ENCODE results near the gene TPTE.
"Not testable (repeated sequence)": the region's sequence is repeated elsewhere in the genome, so short reads cannot be mapped to it uniquely, and the experiment has no call there.

Gene TPTE

GRCh38 chr21:10614285-10614684, 92.9 kb downstream of the TPTE start:
- H3K4me3 ChIP-seq (ENCODE audit: low read depth, low read length); DNase-seq (ENCODE audit: low read depth): not testable (repeated sequence)

- DNase-seq (ENCODE audit: low read depth); H3K4me3 ChIP-seq (ENCODE audit: low read depth, low read length): not testable (repeated sequence)
Observed at GRCh38 chr21:10616061-10616460, 94.7 kb downstream of the TPTE start.

DNA sequence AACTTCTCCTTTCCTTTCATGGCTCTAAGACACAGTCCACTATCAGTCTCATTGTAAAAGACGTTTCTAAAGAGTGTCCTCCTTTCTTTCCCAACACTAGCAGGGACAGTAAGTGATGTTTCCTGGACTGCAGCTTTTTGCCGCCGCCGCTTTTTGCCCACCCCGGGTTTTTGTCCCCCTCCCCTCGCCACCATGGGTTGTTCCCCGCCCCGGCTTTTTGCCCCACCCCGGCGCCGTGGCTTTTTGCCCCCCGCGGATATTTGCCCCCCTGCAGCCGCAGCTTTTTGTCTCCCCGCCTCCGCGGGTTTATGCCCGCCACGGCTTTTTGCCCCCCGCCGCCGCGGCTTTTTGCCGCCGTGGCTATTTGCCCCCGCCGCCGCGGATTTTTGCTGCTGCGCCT, 95.2 kb downstream of the TPTE start:
- DNase-seq (ENCODE audit: low read depth): no peak
- no peak overlapping the region for H3K4me3 ChIP-seq (ENCODE audit: low read depth, low read length)

DNA sequence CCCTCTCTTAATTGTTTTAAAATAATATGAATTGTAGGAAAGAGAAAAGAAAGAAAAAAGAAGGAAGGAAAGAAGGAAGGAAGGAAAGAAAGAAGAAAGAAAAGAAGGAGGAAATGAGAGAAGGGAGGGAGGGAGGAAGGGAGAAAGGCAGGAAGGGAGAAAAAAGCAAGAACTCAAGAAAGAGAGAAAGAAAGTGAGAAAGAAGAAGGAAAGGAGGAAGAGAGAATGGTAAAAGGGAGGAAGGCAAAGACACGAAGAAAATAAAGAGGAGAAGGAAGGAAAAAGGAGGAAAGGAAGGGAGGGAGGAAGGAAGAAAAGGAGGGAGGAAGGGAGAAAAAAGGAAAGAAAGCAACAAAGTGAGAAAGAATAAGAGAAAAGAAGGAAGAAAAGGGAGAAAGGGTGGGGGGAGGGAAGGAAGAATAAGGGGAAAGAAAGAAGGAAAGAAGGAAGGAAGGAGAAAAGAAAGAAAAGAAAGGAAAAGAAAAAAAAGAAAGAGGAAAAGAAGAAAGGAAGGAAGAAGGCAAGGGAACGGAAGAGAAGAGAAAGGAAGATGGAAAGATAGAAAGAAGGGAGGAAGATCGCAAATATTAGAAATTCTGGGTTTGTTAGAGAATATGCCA, 95.9 kb downstream of the TPTE start:
- H3K4me3 ChIP-seq (ENCODE audit: low read depth, low read length); DNase-seq (ENCODE audit: low read depth): not testable (repeated sequence)

DNA sequence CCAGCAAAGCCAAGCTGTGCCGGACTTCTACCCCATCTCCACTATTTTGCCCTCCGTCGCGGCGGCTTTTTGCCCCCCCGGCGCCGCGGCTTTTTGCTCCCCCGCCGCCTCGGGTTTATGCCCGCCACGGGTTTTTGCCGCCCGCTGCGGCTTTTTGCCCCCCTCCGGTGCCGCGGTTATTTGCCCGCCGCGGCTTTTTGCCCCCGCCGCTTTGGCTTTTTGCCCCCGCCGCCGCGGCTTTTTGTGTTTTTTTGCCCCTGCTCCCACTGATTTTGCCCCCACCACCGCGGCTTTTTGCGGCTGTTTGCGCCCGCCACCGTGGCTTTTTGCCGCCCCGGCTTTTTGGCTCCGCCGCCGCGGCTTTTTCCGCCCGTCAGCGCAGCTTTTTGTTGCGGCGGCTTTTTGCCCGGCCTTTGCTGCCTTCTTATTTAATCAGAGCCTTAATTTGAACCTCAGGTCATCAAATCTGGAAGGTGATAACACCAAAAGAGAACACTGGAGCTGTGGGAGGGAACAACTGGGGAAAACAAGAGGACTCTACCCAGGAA, 106.0 kb downstream of the TPTE start:
- H3K4me3 ChIP-seq (ENCODE audit: low read depth, low read length): no peak overlapping the region
- no peak for DNase-seq (ENCODE audit: low read depth)

- not testable (repeated sequence) for DNase-seq (ENCODE audit: low read depth); H3K4me3 ChIP-seq (ENCODE audit: low read depth, low read length)
Observed at GRCh38 chr21:10629239-10629638, 107.9 kb downstream of the TPTE start.

- not testable (repeated sequence) for H3K4me3 ChIP-seq (ENCODE audit: low read depth, low read length); DNase-seq (ENCODE audit: low read depth)
Observed at GRCh38 chr21:10630829-10631228, 109.4 kb downstream of the TPTE start.

DNA sequence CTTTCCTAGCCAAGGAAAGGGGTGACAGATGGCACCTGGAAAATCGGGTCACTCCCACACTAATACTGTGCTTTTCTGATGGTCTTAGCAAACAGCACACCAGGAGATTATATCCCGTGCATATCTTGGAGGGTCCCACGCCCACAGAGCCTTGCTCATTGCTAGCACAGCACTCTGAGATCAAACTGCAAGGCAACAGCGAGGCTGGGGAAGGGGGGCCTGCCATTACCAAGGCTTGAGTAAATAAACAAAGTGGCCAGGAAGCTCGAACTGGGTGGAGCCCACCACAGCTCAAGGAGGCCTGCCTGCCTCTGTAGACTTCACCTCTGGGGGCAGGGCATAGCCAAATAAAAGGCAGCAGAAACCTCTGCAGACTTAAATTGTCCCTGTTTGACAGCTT, 109.9 kb downstream of the TPTE start:
- not testable (repeated sequence) for H3K4me3 ChIP-seq (ENCODE audit: low read depth, low read length); DNase-seq (ENCODE audit: low read depth)

GRCh38 chr21:10638144-10638543, 116.8 kb downstream of the TPTE start:
- not testable (repeated sequence) for H3K4me3 ChIP-seq (ENCODE audit: low read depth, low read length); DNase-seq (ENCODE audit: low read depth)

- no peak for DNase-seq (ENCODE audit: low read depth)
- H3K4me3 ChIP-seq (ENCODE audit: low read depth, low read length): no peak overlapping the region
Observed at GRCh38 chr21:10639123-10639522, 117.7 kb downstream of the TPTE start.

DNA sequence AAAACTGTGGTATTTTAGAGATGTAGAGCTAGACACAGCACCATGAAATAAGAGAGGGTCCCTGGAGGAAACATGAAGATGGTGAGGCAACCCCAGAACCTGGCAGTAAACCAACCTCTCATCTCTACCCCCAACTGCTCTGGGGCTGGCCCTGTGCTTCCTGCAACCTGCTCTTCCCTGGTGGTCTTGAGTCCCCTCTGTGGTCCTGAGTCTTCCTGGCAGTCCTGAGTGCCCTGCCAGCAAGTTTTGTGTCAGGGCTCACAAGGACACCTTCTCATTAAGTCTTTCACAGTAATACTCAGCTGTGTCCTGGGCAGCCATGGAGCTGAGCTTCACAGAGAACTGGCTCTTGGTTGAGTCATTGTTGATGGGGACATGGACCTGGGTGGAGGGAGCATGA, 118.4 kb downstream of the TPTE start:
- DNase-seq (ENCODE audit: low read depth); H3K4me3 ChIP-seq (ENCODE audit: low read depth, low read length): not testable (repeated sequence)

GRCh38 chr21:10640446-10640845, 119.1 kb downstream of the TPTE start:
- H3K4me3 ChIP-seq (ENCODE audit: low read depth, low read length): no peak overlapping the region
- DNase-seq (ENCODE audit: low read depth): no peak

DNA sequence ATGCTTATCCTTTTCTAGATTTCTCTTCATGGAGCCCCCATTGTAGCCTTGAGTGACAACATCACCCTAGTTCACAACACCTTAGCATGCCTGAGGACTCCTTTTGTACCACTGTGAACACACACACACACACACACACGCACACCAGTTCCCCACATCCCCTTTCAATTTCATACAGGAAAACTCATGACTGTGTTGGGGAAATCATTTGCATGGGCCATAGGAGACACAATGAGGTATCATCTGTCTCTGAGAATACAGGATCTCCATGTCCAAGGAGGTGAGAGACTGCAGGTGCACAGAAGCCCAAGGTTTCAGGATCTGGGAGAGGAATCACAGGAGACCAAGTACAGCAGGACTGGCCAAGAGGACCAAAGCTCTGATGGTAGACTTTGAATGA, 119.7 kb downstream of the TPTE start:
- H3K4me3 ChIP-seq (ENCODE audit: low read depth, low read length): no peak overlapping the region
- DNase-seq (ENCODE audit: low read depth): no peak

- not testable (repeated sequence) for H3K4me3 ChIP-seq (ENCODE audit: low read depth, low read length); DNase-seq (ENCODE audit: low read depth)
Observed at GRCh38 chr21:10645667-10646066, 124.3 kb downstream of the TPTE start.

DNA sequence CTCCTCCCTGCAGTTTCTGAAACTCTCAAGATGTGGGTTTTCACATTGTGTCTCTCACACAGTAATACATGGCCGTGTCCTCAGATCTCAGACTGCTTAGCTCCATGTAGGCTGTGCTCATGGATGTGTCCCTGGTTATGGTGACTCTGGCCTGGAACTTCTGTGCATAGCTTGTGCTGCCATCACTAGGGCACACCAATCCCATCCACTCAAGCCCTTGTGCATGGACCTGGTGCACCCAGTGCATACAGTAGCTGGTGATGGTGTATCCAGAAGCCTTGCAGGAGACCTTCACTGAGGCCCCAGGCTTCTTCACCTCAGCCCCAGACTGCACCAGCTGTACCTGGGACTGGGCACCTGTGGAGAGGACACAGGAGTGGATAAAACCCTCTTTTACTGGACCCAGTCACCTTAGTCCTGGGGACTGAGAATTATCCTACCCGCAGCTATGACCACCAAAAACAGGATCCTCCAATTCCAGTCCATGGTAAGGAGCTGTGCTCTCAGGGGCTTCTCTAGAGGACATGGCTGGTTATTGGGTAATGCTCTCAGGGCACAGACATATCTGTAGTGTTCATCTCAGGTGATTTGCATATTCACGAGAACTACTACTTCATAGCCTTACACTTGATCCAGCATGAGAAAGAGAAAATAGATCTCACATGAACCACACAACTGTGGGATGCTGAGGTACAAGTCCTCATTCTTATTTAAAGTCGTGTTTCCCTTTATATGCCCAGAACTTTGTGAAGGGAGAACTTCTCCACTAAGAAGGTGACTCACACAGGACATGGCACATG, 128.2 kb downstream of the TPTE start:
- not testable (repeated sequence) for H3K4me3 ChIP-seq (ENCODE audit: low read depth, low read length); DNase-seq (ENCODE audit: low read depth)

- DNase-seq (ENCODE audit: low read depth); H3K4me3 ChIP-seq (ENCODE audit: low read depth, low read length): not testable (repeated sequence)
Observed at GRCh38 chr21:10650297-10650696, 128.9 kb downstream of the TPTE start.
